Keratinocyte (primary cell): ENCODE data around the gene SSTR3. TPM values are rescaled to one million over a fixed set of nuclear protein-coding genes. Genes with fewer than 3 reads are reported as not detected.

Experiments used
- DNase-seq: peaks from one replicate; pipeline ENCODE4 v3.0.0-alpha.2; 2011; ENCODE audit warnings: low read depth, missing footprints, low spot score
- FAIRE-seq: peaks from 2 replicates; lab custom pipeline; 2011; peaks lifted over from hg19 to GRCh38; lab: Jason Lieb, UNC
- H2AFZ ChIP-seq: 2 replicates; pipeline ENCODE4 v1.6.0; 2012; ENCODE audit warnings: low read length, control low read depth, inconsistent platforms; ENCODE audit not compliant: control insufficient read depth
- H3K27ac ChIP-seq: 2 replicates; pipeline ENCODE4 v1.5.1; 2011; ENCODE audit warnings: low read length; ENCODE audit not compliant: control insufficient read depth, insufficient read depth
- H3K27me3 ChIP-seq: 3 replicates; pipeline ENCODE4 v1.6.0; 2011; ENCODE audit warnings: low read length; ENCODE audit not compliant: control insufficient read depth, insufficient read depth; ENCODE audit errors: extremely low read depth
- H3K36me3 ChIP-seq, 2 experiments: 2 replicates in 1 of 2; 3 replicates in 1 of 2; pipeline ENCODE4 v1.5.1; 2011; ENCODE audit warnings: low read length in 2 of 2, mild to moderate bottlenecking in 1 of 2; ENCODE audit not compliant: control insufficient read depth in 2 of 2, insufficient read depth in 2 of 2; ENCODE audit errors: extremely low read depth in 1 of 2
- H3K4me1 ChIP-seq: 3 replicates; pipeline ENCODE4 v1.5.1; 2011; ENCODE audit warnings: low read length; ENCODE audit not compliant: control insufficient read depth, insufficient read depth; ENCODE audit errors: extremely low read depth
- H3K4me2 ChIP-seq: 3 replicates; pipeline ENCODE4 v1.6.0; 2011; ENCODE audit warnings: low read depth, low read length; ENCODE audit not compliant: control insufficient read depth, insufficient read depth; ENCODE audit errors: extremely low read depth
- H3K4me3 ChIP-seq, 3 experiments: fragments of 200-600 bp in 1 of 3; sonication (generic) in 1 of 3; 2 replicates in 2 of 3; 3 replicates in 1 of 3; pipeline ENCODE4 v1.5.1; 2011 to 2016; ENCODE audit warnings: low read length in 3 of 3, mild to moderate bottlenecking in 3 of 3, control low read depth in 2 of 3, inconsistent platforms in 1 of 3, low read depth in 1 of 3, mixed read lengths in 1 of 3, mixed run types in 1 of 3, moderate library complexity in 1 of 3; ENCODE audit not compliant: control insufficient read depth in 2 of 3, insufficient read depth in 2 of 3; ENCODE audit errors: extremely low read depth in 1 of 3
- H3K79me2 ChIP-seq: 2 replicates; pipeline ENCODE4 v1.6.0; 2012; ENCODE audit warnings: low read length; ENCODE audit not compliant: control insufficient read depth, insufficient read depth
- H3K9ac ChIP-seq: 3 replicates; pipeline ENCODE4 v1.6.0; 2011; ENCODE audit warnings: low read length; ENCODE audit not compliant: control insufficient read depth, insufficient read depth; ENCODE audit errors: extremely low read depth
- H3K9me1 ChIP-seq: 3 replicates; pipeline ENCODE4 v1.6.0; 2011; ENCODE audit warnings: low read length; ENCODE audit not compliant: control insufficient read depth, insufficient read depth; ENCODE audit errors: extremely low read depth
- H3K9me3 ChIP-seq: 2 replicates; pipeline ENCODE4 v1.5.1; 2012; ENCODE audit warnings: low read depth, low read length; ENCODE audit not compliant: control insufficient read depth
- H4K20me1 ChIP-seq: 3 replicates; pipeline ENCODE4 v1.6.0; 2011; ENCODE audit warnings: low read length; ENCODE audit not compliant: control insufficient read depth, insufficient read depth; ENCODE audit errors: extremely low read depth
- CTCF ChIP-seq, 3 experiments: IDR thresholded peaks in 1 of 3; conservative IDR thresholded peaks in 1 of 3; optimal IDR thresholded peaks in 1 of 3; 2 replicates in 2 of 3; 3 replicates in 1 of 3; pipeline versions ENCODE3 to v1.5.1; 2011; ENCODE audit warnings: low read length in 3 of 3, mild to moderate bottlenecking in 3 of 3, moderate library complexity in 2 of 3, control low read depth in 1 of 3, inconsistent platforms in 1 of 3; ENCODE audit not compliant: insufficient read depth in 2 of 3; ENCODE audit errors: extremely low read depth in 1 of 3
- EZH2 ChIP-seq: IDR thresholded peaks from one replicate; pipeline ENCODE4 v1.6.1; 2012; ENCODE audit warnings: inconsistent platforms, mild to moderate bottlenecking, low read length, moderate library complexity
- dilution Hi-C: fragments of 300-500 bp; cut with MboI; formaldehyde crosslinking; loops from one replicate; pipeline ENCODE4 v1.7.0; 2020; ENCODE audit warnings: low sequenced_read_pairs; ENCODE audit not compliant: extremely low pct_ligation_motif_present
- polyA plus RNA-seq, 5 experiments: library from polyadenylated mRNA; depleted of rRNA in 3 of 5; stranded (reverse) in 3 of 5; stranded (forward) in 1 of 5; unstranded in 1 of 5; fragments of >200 nt; gene quantifications; 1 replicate in 1 of 5; 2 replicates in 3 of 5; 3 replicates in 1 of 5; pipeline versions ENCODE4 v1.2.1 to v1.2.3, GENCODE V29; 2011 to 2012; ENCODE audit warnings: missing spikeins in 2 of 5, low read depth in 1 of 5, low replicate concordance in 1 of 5

Gene SSTR3
- polyA plus RNA-seq, 1 donor (not counting 4 experiments of a cell fraction or from before 2014, with no cell fraction given) = not detected

GRCh38 chr22:37237371-37238268, 25.3 kb upstream of the SSTR3 start:
- Histone ChIP-seq H3K4me2 (no peak overlapping the region), H3K4me1 (peaks cover 30% of the 10 kb centered on the region), H3K4me3 (no peak overlapping the region), H3K27ac (no peak overlapping the region), H3K27me3 (no peaks in the 10 kb centered on the region), H4K20me1 (peaks cover 10% of the 10 kb centered on the region), H3K9me3 (no peaks in the 10 kb centered on the region), H3K36me3 (peaks cover 25 to 56% of the 10 kb centered on the region in 2 experiments), H3K9ac (no peak overlapping the region), H2AFZ (no peak overlapping the region), H3K9me1 (no peaks in the 10 kb centered on the region), H3K79me2 (peaks cover 18% of the 10 kb centered on the region)
- DNase-seq (no peak), FAIRE-seq (no peak)
- dilution Hi-C loops = no loop called here
- TF ChIP-seq EZH2 = no peak
- no peak for TF ChIP-seq CTCF (optimal IDR thresholded peaks at IDR 0.05 in 1 of 3, IDR thresholded peaks at IDR 0.05 in 1 of 3, conservative IDR thresholded peaks at IDR 0.05 in 1 of 3; ENCODE audit: extremely low read depth in 1 of 3, insufficient read depth in 2 of 3, low read length in 3 of 3)

- H2AFZ ChIP-seq = no peak overlapping the region
- no peak overlapping the region for H3K9ac ChIP-seq
- H3K4me2 ChIP-seq = no peak overlapping the region
- DNase-seq (no peak), FAIRE-seq (no peak)
- dilution Hi-C loops = no loop called here
- no peak overlapping the region for H3K27ac ChIP-seq
- H3K36me3 ChIP-seq = peaks cover 30 to 46% of the 10 kb centered on the region in 2 experiments
- H3K4me1 ChIP-seq = peaks cover 19% of the 10 kb centered on the region
- peaks cover 11% of the 10 kb centered on the region for H3K79me2 ChIP-seq
- H3K27me3 ChIP-seq = no peaks in the 10 kb centered on the region
- TF ChIP-seq CTCF (optimal IDR thresholded peaks at IDR 0.05 in 1 of 3, IDR thresholded peaks at IDR 0.05 in 1 of 3, conservative IDR thresholded peaks at IDR 0.05 in 1 of 3; ENCODE audit: extremely low read depth in 1 of 3, insufficient read depth in 2 of 3, low read length in 3 of 3) (no peak), EZH2 (no peak)
- no peaks in the 10 kb centered on the region for H3K9me1 ChIP-seq
- H3K4me3 ChIP-seq = no peak overlapping the region
- H3K9me3 ChIP-seq = no peaks in the 10 kb centered on the region
- H4K20me1 ChIP-seq = peaks cover 10% of the 10 kb centered on the region
These were observed 23.8 kb upstream of the SSTR3 start for GRCh38 chr22:37235897-37236607.
